GM12873 (cell line): Measurements from ENCODE around the gene HK1.

Source experiments
- CTCF ChIP-seq: IDR thresholded peaks from 2 replicates; pipeline ENCODE4 v1.5.1; 2012; ENCODE audit warnings: low read depth, mild to moderate bottlenecking, moderate library complexity, low read length, control low read depth; ENCODE audit not compliant: insufficient read depth; ENCODE audit errors: missing control alignments

Gene HK1

GRCh38 chr10:69334302-69335062 is 56.2 kb downstream of the HK1 start:
- TF ChIP-seq CTCF, result no peak

- peak; percentile 3 for TF ChIP-seq CTCF
These were observed 56.8 kb downstream of the HK1 start for GRCh38 chr10:69335063-69335587.

DNA sequence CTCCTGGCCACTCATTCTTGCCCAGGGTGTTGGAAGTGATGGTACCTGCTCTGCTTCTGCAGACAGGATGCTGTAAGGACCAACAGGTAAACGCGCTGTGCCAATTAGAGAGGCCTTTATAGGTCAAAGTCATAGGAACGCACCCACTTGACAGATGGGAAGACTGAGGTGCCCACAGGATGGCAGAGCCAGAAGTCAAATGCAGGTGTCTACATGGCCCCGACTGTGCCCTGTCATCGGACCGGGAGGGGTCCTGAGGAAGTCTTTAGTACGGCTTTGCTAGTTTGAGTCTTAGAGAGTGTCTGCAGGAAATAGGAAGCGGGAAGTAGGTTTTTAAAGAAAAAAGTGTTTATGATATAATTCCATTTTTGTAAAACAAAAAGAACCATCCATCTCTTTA is 57.3 kb downstream of the HK1 start:
- TF ChIP-seq CTCF, result no peak

- no peak for TF ChIP-seq CTCF
These were observed 58.6 kb downstream of the HK1 start for GRCh38 chr10:69336952-69337295.

GRCh38 chr10:69337296-69338132 is 59.2 kb downstream of the HK1 start:
- no peak for TF ChIP-seq CTCF

DNA sequence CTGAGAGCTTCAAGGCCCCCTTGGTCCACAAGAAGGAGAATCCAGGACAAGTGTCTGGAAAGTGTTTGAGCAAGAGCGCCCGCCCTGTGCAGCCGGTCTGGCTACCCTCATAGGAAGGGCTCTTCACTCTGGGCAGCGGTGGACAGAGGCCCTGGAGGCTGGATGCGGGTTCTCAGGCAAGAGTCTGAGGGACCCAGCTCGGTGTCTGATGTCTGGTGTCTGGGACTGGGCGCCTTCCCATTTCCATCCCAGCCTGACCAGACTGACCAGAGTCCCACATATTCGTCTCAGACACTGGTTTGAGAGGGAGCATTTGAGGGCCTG is 59.8 kb downstream of the HK1 start:
- no peak for TF ChIP-seq CTCF
